SJCRH30 (cell line): ENCODE measurements around the gene ABTB2. TPM values are rescaled to one million over a fixed set of nuclear protein-coding genes. Genes with fewer than 3 reads are reported as not detected.

Source experiments
- DNase-seq, 2 experiments: peaks; one replicate each; pipeline ENCODE4 v3.0.0-alpha.2; 2015 to 2020
- H3K27ac ChIP-seq: fragments of 250-450 bp; sonication (Bioruptor Pico); 2 replicates; pipeline ENCODE4 v1.5.1; 2020; ENCODE audit warnings: mild to moderate bottlenecking, moderate library complexity
- H3K27me3 ChIP-seq: fragments of 250-450 bp; sonication (Bioruptor Pico); 2 replicates; pipeline ENCODE4 v1.5.1; 2020; ENCODE audit warnings: mild to moderate bottlenecking, moderate library complexity
- H3K36me3 ChIP-seq: fragments of 250-450 bp; sonication (Bioruptor Pico); 2 replicates; pipeline ENCODE4 v1.5.1; 2020; ENCODE audit warnings: mild to moderate bottlenecking, moderate library complexity
- H3K4me1 ChIP-seq: fragments of 250-450 bp; sonication (Bioruptor Pico); 2 replicates; pipeline ENCODE4 v1.5.1; 2020; ENCODE audit warnings: mild to moderate bottlenecking, moderate library complexity
- H3K4me3 ChIP-seq: fragments of 250-450 bp; sonication (Bioruptor Pico); 2 replicates; pipeline ENCODE4 v1.5.1; 2020; ENCODE audit warnings: mild to moderate bottlenecking, moderate library complexity
- H3K9me3 ChIP-seq: fragments of 250-450 bp; sonication (Bioruptor Pico); replicated peaks from 2 replicates; pipeline ENCODE4 v1.5.1; 2020; ENCODE audit warnings: mild to moderate bottlenecking, moderate library complexity
- total RNA-seq: library from RNA; depleted of rRNA; stranded (reverse); fragments of >200 nt; shearing (Covaris generic); gene quantifications from 2 replicates; pipeline ENCODE4 v1.2.3, GENCODE V29; 2014

Gene ABTB2
- total RNA-seq, 1 experiment from 2014 or later, result 0.83 TPM

GRCh38 chr11:34327804-34328631 lies 29.8 kb downstream of the ABTB2 start:
- no peak for DNase-seq

GRCh38 chr11:34324466-34324865 lies 33.3 kb downstream of the ABTB2 start:
- Histone ChIP-seq H3K27me3 (no peaks in the 10 kb centered on the region), H3K36me3 (no peaks in the 10 kb centered on the region), H3K27ac (no peak overlapping the region), H3K4me3 (no peak overlapping the region), H3K4me1 (no peaks in the 10 kb centered on the region), H3K9me3 (no peaks in the 10 kb centered on the region)
- DNase-seq, result no peak

More at GRCh38 chr11:34327804-34328631, 29.8 kb downstream of the ABTB2 start:
- Histone ChIP-seq H3K27ac (no peak overlapping the region), H3K36me3 (no peaks in the 10 kb centered on the region), H3K4me3 (no peak overlapping the region), H3K27me3 (no peaks in the 10 kb centered on the region), H3K9me3 (no peaks in the 10 kb centered on the region), H3K4me1 (0 out of 2 replicates have a peak, but pooled peaks cover 3% of the 10 kb centered on the region)

GRCh38 chr11:34323601-34324000 lies 34.2 kb downstream of the ABTB2 start:
- no peaks in the 10 kb centered on the region for H3K9me3 ChIP-seq

GRCh38 chr11:34318111-34319037 lies 39.4 kb downstream of the ABTB2 start:
- no peak overlapping the region for H3K27ac ChIP-seq
- no peaks in the 10 kb centered on the region for H3K9me3 ChIP-seq
- no peaks in the 10 kb centered on the region for H3K27me3 ChIP-seq
- no peak overlapping the region for H3K4me3 ChIP-seq
- no peaks in the 10 kb centered on the region; the same call in 1 of the 2 replicates for H3K4me1 ChIP-seq
- no peak for DNase-seq
- no peaks in the 10 kb centered on the region for H3K36me3 ChIP-seq

More at GRCh38 chr11:34323601-34324000, 34.2 kb downstream of the ABTB2 start:
- no peak for DNase-seq
- H3K4me3 ChIP-seq, result no peak overlapping the region
- no peaks in the 10 kb centered on the region for H3K4me1 ChIP-seq
- no peaks in the 10 kb centered on the region for H3K36me3 ChIP-seq
- H3K27me3 ChIP-seq, result no peaks in the 10 kb centered on the region
- no peak overlapping the region for H3K27ac ChIP-seq

GRCh38 chr11:34317666-34318065 lies 40.1 kb downstream of the ABTB2 start:
- no peak overlapping the region for H3K27ac ChIP-seq
- no peaks in the 10 kb centered on the region for H3K36me3 ChIP-seq
- H3K4me3 ChIP-seq, result no peak overlapping the region
- no peaks in the 10 kb centered on the region for H3K9me3 ChIP-seq
- no peak for DNase-seq
- H3K4me1 ChIP-seq, result no peaks in the 10 kb centered on the region; the same call in 1 of the 2 replicates
- H3K27me3 ChIP-seq, result no peaks in the 10 kb centered on the region

- Histone ChIP-seq H3K27me3 (no peaks in the 10 kb centered on the region), H3K4me3 (no peak overlapping the region), H3K9me3 (no peaks in the 10 kb centered on the region), H3K4me1 (no peaks in the 10 kb centered on the region; the same call in 1 of the 2 replicates), H3K36me3 (no peaks in the 10 kb centered on the region), H3K27ac (no peak overlapping the region)
- no peak for DNase-seq
Observed at GRCh38 chr11:34317036-34317360, 40.8 kb downstream of the ABTB2 start.

- no peaks in the 10 kb centered on the region for H3K36me3 ChIP-seq
- no peak overlapping the region for H3K4me3 ChIP-seq
- H3K4me1 ChIP-seq, result no peaks in the 10 kb centered on the region; the same call in 1 of the 2 replicates
- DNase-seq, result peak in 1 of 2 experiments; percentile 11
- no peaks in the 10 kb centered on the region for H3K27me3 ChIP-seq
- H3K9me3 ChIP-seq, result no peaks in the 10 kb centered on the region
- no peak overlapping the region for H3K27ac ChIP-seq
Observed at GRCh38 chr11:34316347-34317035, 41.3 kb downstream of the ABTB2 start.

- Histone ChIP-seq H3K4me3 (no peak overlapping the region), H3K9me3 (no peaks in the 10 kb centered on the region), H3K4me1 (no peaks in the 10 kb centered on the region; the same call in 1 of the 2 replicates), H3K36me3 (no peaks in the 10 kb centered on the region), H3K27ac (no peak overlapping the region), H3K27me3 (no peaks in the 10 kb centered on the region)
- no peak for DNase-seq
Observed at GRCh38 chr11:34315394-34315793, 42.4 kb downstream of the ABTB2 start.

- Histone ChIP-seq H3K9me3 (no peaks in the 10 kb centered on the region), H3K27me3 (no peaks in the 10 kb centered on the region), H3K27ac (no peak overlapping the region), H3K36me3 (no peaks in the 10 kb centered on the region), H3K4me3 (no peak overlapping the region), H3K4me1 (no peaks in the 10 kb centered on the region; the same call in 1 of the 2 replicates)
- no peak for DNase-seq
Observed at GRCh38 chr11:34314936-34315335, 42.9 kb downstream of the ABTB2 start.

- no peak overlapping the region for H3K4me3 ChIP-seq
- H3K4me1 ChIP-seq, result no peaks in the 10 kb centered on the region; the same call in 1 of the 2 replicates
- H3K36me3 ChIP-seq, result no peaks in the 10 kb centered on the region
- no peak overlapping the region for H3K27ac ChIP-seq
- H3K27me3 ChIP-seq, result no peaks in the 10 kb centered on the region
- H3K9me3 ChIP-seq, result no peaks in the 10 kb centered on the region
- no peak for DNase-seq
Observed at GRCh38 chr11:34314176-34314575, 43.6 kb downstream of the ABTB2 start.

- no peaks in the 10 kb centered on the region for H3K9me3 ChIP-seq
- no peak for DNase-seq
- no peaks in the 10 kb centered on the region for H3K36me3 ChIP-seq
- H3K27ac ChIP-seq, result no peak overlapping the region
- H3K27me3 ChIP-seq, result no peaks in the 10 kb centered on the region
- H3K4me3 ChIP-seq, result no peak overlapping the region
- H3K4me1 ChIP-seq, result no peaks in the 10 kb centered on the region; the same call in 1 of the 2 replicates
Observed at GRCh38 chr11:34313099-34313517, 44.7 kb downstream of the ABTB2 start.

GRCh38 chr11:34311126-34311525 lies 46.7 kb downstream of the ABTB2 start:
- H3K27me3 ChIP-seq, result no peaks in the 10 kb centered on the region
- H3K36me3 ChIP-seq, result no peaks in the 10 kb centered on the region
- no peak overlapping the region for H3K4me3 ChIP-seq
- H3K9me3 ChIP-seq, result no peaks in the 10 kb centered on the region
- H3K27ac ChIP-seq, result no peak overlapping the region
- H3K4me1 ChIP-seq, result no peaks in the 10 kb centered on the region
- no peak for DNase-seq

- no peak overlapping the region for H3K27ac ChIP-seq
- DNase-seq, result no peak
- H3K27me3 ChIP-seq, result no peaks in the 10 kb centered on the region
- H3K9me3 ChIP-seq, result no peaks in the 10 kb centered on the region
- no peak overlapping the region for H3K4me3 ChIP-seq
- H3K4me1 ChIP-seq, result no peaks in the 10 kb centered on the region
- no peaks in the 10 kb centered on the region for H3K36me3 ChIP-seq
Observed at GRCh38 chr11:34309965-34310364, 47.8 kb downstream of the ABTB2 start.

- H3K4me1 ChIP-seq, result no peaks in the 10 kb centered on the region
- H3K36me3 ChIP-seq, result no peaks in the 10 kb centered on the region
- H3K4me3 ChIP-seq, result no peak overlapping the region
- H3K27ac ChIP-seq, result no peak overlapping the region
- no peak for DNase-seq
- no peaks in the 10 kb centered on the region for H3K9me3 ChIP-seq
- H3K27me3 ChIP-seq, result no peaks in the 10 kb centered on the region
Observed at GRCh38 chr11:34308913-34309585, 48.8 kb downstream of the ABTB2 start.
